H1 (cell line): ENCODE measurements around the gene SEZ6. TPM values are rescaled to one million over a fixed set of nuclear protein-coding genes. Genes with fewer than 3 reads are reported as not detected.

Experiments used
- CTCF ChIA-PET: fragments of 300-600 bp; sonication (Branson Sonifier 250); formaldehyde crosslinking; loops from one replicate; lab custom pipeline; 2021; ENCODE audit not compliant: partially characterized antibody; lab: Charles Lee
- POLR2A ChIA-PET: fragments of 300-600 bp; sonication (Branson Sonifier 250); formaldehyde crosslinking; loops from one replicate; lab custom pipeline; 2021; ENCODE audit warnings: inconsistent platforms; ENCODE audit not compliant: partially characterized antibody; lab: Charles Lee
- DNase-seq, 2 experiments: peaks; one replicate each; pipeline versions ENCODE4 v3.0.0 to v3.0.0-alpha.2; 2010 to 2022; ENCODE audit warnings: low spot score in 2 of 2, low read depth in 1 of 2, mixed read lengths in 1 of 2
- FAIRE-seq: peaks from 2 replicates; lab custom pipeline; 2011; peaks lifted over from hg19 to GRCh38; lab: Jason Lieb, UNC
- H2AFZ ChIP-seq: 2 replicates; pipeline ENCODE4 v1.8.1; 2012; ENCODE audit warnings: low read length, inconsistent platforms
- H2AK5ac ChIP-seq: 2 replicates; pipeline ENCODE4 v1.6.1; 2013; ENCODE audit warnings: low read depth, low read length
- H2BK120ac ChIP-seq: replicated peaks from 2 replicates; pipeline ENCODE3; 2013; ENCODE audit warnings: low read depth, low read length, inconsistent platforms
- H2BK12ac ChIP-seq: 2 replicates; pipeline ENCODE4 v1.6.1; 2013; ENCODE audit warnings: low read depth, low read length
- H2BK15ac ChIP-seq: 2 replicates; pipeline ENCODE4 v1.6.1; 2013; ENCODE audit warnings: low read length
- H2BK20ac ChIP-seq: 2 replicates; pipeline ENCODE4 v1.6.1; 2013; ENCODE audit warnings: low read length
- H2BK5ac ChIP-seq: 2 replicates; pipeline ENCODE4 v1.6.1; 2013; ENCODE audit warnings: low read depth, low read length
- H3K14ac ChIP-seq: 2 replicates; pipeline ENCODE4 v1.6.1; 2013; ENCODE audit warnings: inconsistent platforms; ENCODE audit not compliant: insufficient read length
- H3K18ac ChIP-seq: 2 replicates; pipeline ENCODE4 v1.6.1; 2013; ENCODE audit warnings: low read length; ENCODE audit errors: extremely low read depth
- H3K23ac ChIP-seq: 2 replicates; pipeline ENCODE4 v1.6.1; 2013; ENCODE audit warnings: inconsistent platforms; ENCODE audit not compliant: insufficient read length
- H3K23me2 ChIP-seq: 2 replicates; pipeline ENCODE4 v1.6.1; 2013; ENCODE audit warnings: low read depth, low read length
- H3K27ac ChIP-seq: 2 replicates; pipeline ENCODE4 v1.6.1; 2011; ENCODE audit warnings: low read depth, low read length, inconsistent platforms
- H3K27me3 ChIP-seq, 4 experiments: replicated peaks in 1 of 4; 1 replicate in 1 of 4; 2 replicates in 3 of 4; pipeline versions ENCODE4 v1.6.1 to v1.8.1; 2011 to 2013; ENCODE audit warnings: low read length in 3 of 4, mild to moderate bottlenecking in 3 of 4, inconsistent platforms in 2 of 4, mixed read lengths in 2 of 4, moderate library complexity in 1 of 4; ENCODE audit not compliant: control insufficient read depth in 3 of 4, insufficient read depth in 3 of 4; ENCODE audit errors: extremely low read depth in 1 of 4
- H3K36me3 ChIP-seq, 4 experiments: 2 replicates each; pipeline versions ENCODE4 v1.6.1 to v1.8.1; 2011 to 2013; ENCODE audit warnings: mild to moderate bottlenecking in 4 of 4, low read length in 3 of 4, moderate library complexity in 2 of 4, control low read depth in 1 of 4, inconsistent platforms in 1 of 4; ENCODE audit not compliant: insufficient read depth in 4 of 4, control insufficient read depth in 2 of 4
- H3K4ac ChIP-seq: replicated peaks from 2 replicates; pipeline ENCODE3; 2013; ENCODE audit warnings: low read length, low read depth, mixed read lengths, inconsistent platforms; ENCODE audit not compliant: insufficient read length
- H3K4me1 ChIP-seq, 4 experiments: replicated peaks in 1 of 4; 1 replicate in 1 of 4; 2 replicates in 3 of 4; pipeline versions ENCODE4 v1.6.1 to v1.8.1; 2011 to 2013; ENCODE audit warnings: low read length in 3 of 4, inconsistent platforms in 2 of 4, mixed read lengths in 1 of 4; ENCODE audit not compliant: insufficient read depth in 4 of 4, control insufficient read depth in 3 of 4
- H3K4me2 ChIP-seq, 2 experiments: 2 replicates each; pipeline versions ENCODE4 v1.6.1 to v1.8.1; 2011 to 2013; ENCODE audit warnings: low read depth in 2 of 2, low read length in 2 of 2, control low read depth in 1 of 2, inconsistent platforms in 1 of 2, mild to moderate bottlenecking in 1 of 2; ENCODE audit not compliant: insufficient read depth in 1 of 2
- H3K4me3 ChIP-seq, 4 experiments: fragments of 200-600, 300-600 bp in 1 of 4; sonication (generic), shearing (Covaris generic), sonication (Bioruptor Twin) in 1 of 4; 2 replicates each; pipeline versions ENCODE4 v1.5.1 to v1.8.1; 2011 to 2016; ENCODE audit warnings: low read length in 4 of 4, low read depth in 3 of 4, control low read depth in 2 of 4, inconsistent platforms in 2 of 4, mild to moderate bottlenecking in 2 of 4, mixed read lengths in 1 of 4, moderate library complexity in 1 of 4; ENCODE audit not compliant: insufficient read depth in 2 of 4; ENCODE audit errors: extremely low read depth in 1 of 4
- H3K56ac ChIP-seq: replicated peaks from 2 replicates; pipeline ENCODE3; 2013; ENCODE audit warnings: low read depth, mild to moderate bottlenecking, mixed read lengths, low read length, inconsistent platforms; ENCODE audit not compliant: insufficient read length
- H3K79me1 ChIP-seq: 2 replicates; pipeline ENCODE4 v1.6.1; 2013; ENCODE audit warnings: low read depth, low read length, control low read depth
- H3K79me2 ChIP-seq, 2 experiments: 2 replicates each; pipeline versions ENCODE4 v1.6.1 to v1.8.1; 2012 to 2013; ENCODE audit warnings: low read length in 2 of 2, mild to moderate bottlenecking in 2 of 2, inconsistent platforms in 1 of 2; ENCODE audit not compliant: insufficient read depth in 2 of 2, control insufficient read depth in 1 of 2
- H3K9ac ChIP-seq, 4 experiments: replicated peaks in 1 of 4; 1 replicate in 1 of 4; 2 replicates in 3 of 4; pipeline versions ENCODE4 v1.6.1 to v1.8.1; 2011 to 2013; ENCODE audit warnings: low read depth in 3 of 4, low read length in 3 of 4, control low read depth in 2 of 4, mild to moderate bottlenecking in 2 of 4, moderate library complexity in 2 of 4, inconsistent platforms in 1 of 4; ENCODE audit errors: extremely low read depth in 1 of 4
- H3K9me3 ChIP-seq, 2 experiments: 2 replicates each; pipeline versions ENCODE4 v1.6.1 to v1.8.1; 2012 to 2013; ENCODE audit warnings: mild to moderate bottlenecking in 2 of 2, moderate library complexity in 2 of 2, control low read depth in 1 of 2, inconsistent platforms in 1 of 2, low read depth in 1 of 2, low read length in 1 of 2, mixed read lengths in 1 of 2; ENCODE audit not compliant: insufficient read depth in 2 of 2
- H4K20me1 ChIP-seq, 2 experiments: replicated peaks in 1 of 2; 2 replicates each; pipeline versions ENCODE3 to v1.8.1; 2011 to 2013; ENCODE audit warnings: inconsistent platforms in 2 of 2, low read length in 2 of 2, mild to moderate bottlenecking in 1 of 2; ENCODE audit not compliant: insufficient read depth in 2 of 2, control insufficient read depth in 1 of 2
- H4K5ac ChIP-seq: 2 replicates; pipeline ENCODE4 v1.6.1; 2013; ENCODE audit warnings: low read length, low read depth, mixed read lengths, inconsistent platforms; ENCODE audit not compliant: insufficient read length
- H4K8ac ChIP-seq: 2 replicates; pipeline ENCODE4 v1.8.0; 2013; ENCODE audit warnings: mild to moderate bottlenecking, moderate library complexity, low read length, inconsistent platforms; ENCODE audit not compliant: insufficient read depth; ENCODE audit errors: extremely low read depth
- H4K91ac ChIP-seq: replicated peaks from 2 replicates; pipeline ENCODE3; 2013; ENCODE audit warnings: low read length, mixed read lengths, inconsistent platforms; ENCODE audit not compliant: insufficient read length
- CBX5 ChIP-seq: fragments of 300-800, 300-1000 bp; sonication (generic); IDR thresholded peaks from 2 replicates; pipeline ENCODE4 v1.7.1; 2016; ENCODE audit warnings: antibody characterized with exemption, low read length, low read depth
- CREB1 ChIP-seq: IDR thresholded peaks from 2 replicates; pipeline ENCODE4 v1.6.1; 2012; ENCODE audit warnings: inconsistent platforms
- EZH2 ChIP-seq: fragments of 200-600 bp; sonication (generic); IDR thresholded peaks from 2 replicates; pipeline ENCODE4 v1.7.1; 2012; ENCODE audit warnings: low read depth, mild to moderate bottlenecking, moderate library complexity, low read length, inconsistent platforms; ENCODE audit not compliant: severe bottlenecking
- JUN ChIP-seq: IDR thresholded peaks from 2 replicates; pipeline ENCODE4 v1.6.1; 2011; ENCODE audit warnings: low read depth, mild to moderate bottlenecking, improper control_type of control experiment, low read length
- NRF1 ChIP-seq: IDR thresholded peaks from 2 replicates; pipeline ENCODE4 v1.6.1; 2011; ENCODE audit warnings: mild to moderate bottlenecking, low read depth, low read length, improper control_type of control experiment
- POLR2A ChIP-seq, 2 experiments: IDR thresholded peaks; 1 replicate in 1 of 2; 2 replicates in 1 of 2; pipeline ENCODE4 v1.6.1; 2011; ENCODE audit warnings: low read depth in 2 of 2, low read length in 2 of 2, mild to moderate bottlenecking in 2 of 2; ENCODE audit errors: control extremely low read depth in 1 of 2
- RNF2 ChIP-seq: fragments of 200-900, 300-1000 bp; sonication (generic); IDR thresholded peaks from 2 replicates; pipeline ENCODE4 v1.7.1; 2016; ENCODE audit warnings: borderline replicate concordance, low read depth, mild to moderate bottlenecking, antibody characterized with exemption, low read length; ENCODE audit not compliant: poor library complexity, severe bottlenecking; ENCODE audit errors: missing control alignments
- SIN3A ChIP-seq, 2 experiments: IDR thresholded peaks in 1 of 2; conservative IDR thresholded peaks in 1 of 2; 2 replicates each; pipeline ENCODE4 v1.6.1; 2011 to 2012; ENCODE audit warnings: low read length in 2 of 2, improper control_type of control experiment in 1 of 2, low read depth in 1 of 2, mild to moderate bottlenecking in 1 of 2
- TCF12 ChIP-seq: IDR thresholded peaks from 2 replicates; pipeline ENCODE4 v1.6.1; 2011; ENCODE audit warnings: low read depth, mild to moderate bottlenecking, low read length
- WGBS, 2 experiments: shearing (Covaris generic) in 1 of 2; methylation state at CpG; one replicate each; pipeline versions ENCODE4 v1.1.6 to v1.1.7; 2013 to 2015; ENCODE audit warnings: low lambda C conversion rate in 2 of 2, mixed read lengths in 2 of 2, inconsistent platforms in 1 of 2, low coverage in 1 of 2, missing lambda C conversion rate in 1 of 2; ENCODE audit not compliant: insufficient replicate concordance in 2 of 2, insufficient coverage in 1 of 2, insufficient read length in 1 of 2; ENCODE audit errors: extremely low coverage in 1 of 2, missing lambda C conversion rate in 1 of 2; 5-methylcytosine and 5-hydroxymethylcytosine counted together
- polyA plus RNA-seq, 7 experiments: library from polyadenylated mRNA; depleted of rRNA in 3 of 7; stranded (reverse) in 5 of 7; unstranded in 2 of 7; fragments of >200 nt in 5 of 7; fragments of 200-250 nt in 2 of 7; gene quantifications; 1 replicate in 5 of 7; 2 replicates in 1 of 7; 4 replicates in 1 of 7; pipeline versions ENCODE4 v1.2.1 to v1.2.3, GENCODE V29; 2011 to 2013; ENCODE audit warnings: missing spikeins in 2 of 7, mixed read lengths in 2 of 7
- total RNA-seq: library from RNA; stranded (reverse); fragmentation: NEBNext Ultra II Directional; extraction: Animal tissue kit (Norgen Biotek cat#: 25700); gene quantifications from 2 replicates; pipeline ENCODE4 v1.2.1, GENCODE V29; 2021

SEZ6 gene
- total and polyA plus RNA-seq, 2 of the 8 experiments (the other 6 are each of a cell fraction or from before 2014, with no cell fraction given), result 6.9 to 16.1 TPM

- no peak overlapping the region for H3K18ac ChIP-seq
- no peak overlapping the region for H2BK12ac ChIP-seq
- CTCF ChIA-PET, result interaction anchor here (0.7 to 16.4 kb wide), 12 partner anchors 8 to 200 kb away, joined by 3 to 123 read pairs (median 4); partner anchors contain the start of genes DHRS13 and TLCD1
- 85% methylated on average over 5 of the region's 5 CpGs; no CpG with 5 or more reads in 1 of the 2 experiments for WGBS, 2 experiments
- H2BK20ac ChIP-seq, result no peak overlapping the region
- H3K23ac ChIP-seq, result no peak overlapping the region
- H4K8ac ChIP-seq, result no peak overlapping the region
- no peak for DNase-seq
- H3K9ac ChIP-seq, result no peak overlapping the region
- H3K4me3 ChIP-seq, result no peak overlapping the region
- no peak overlapping the region for H2BK15ac ChIP-seq
- H3K79me1 ChIP-seq, result no peaks in the 10 kb centered on the region
- TF ChIP-seq EZH2 (no peak), CBX5 (no peak), JUN (no peak), NRF1 (no peak), TCF12 (no peak), CREB1 (no peak), POLR2A (IDR thresholded peaks at IDR 0.05; ENCODE audit: control extremely low read depth in 1 of 2, low read depth in 2 of 2, low read length in 2 of 2) (no peak), RNF2 (no peak), SIN3A (conservative IDR thresholded peaks at IDR 0.05 in 1 of 2, IDR thresholded peaks at IDR 0.05 in 1 of 2; ENCODE audit: low read depth in 1 of 2, low read length in 2 of 2) (no peak)
- no peak overlapping the region for H3K4me2 ChIP-seq
- H3K56ac ChIP-seq, result no peak overlapping the region
- POLR2A ChIA-PET, result interaction anchor here (1.0 to 2.4 kb wide), 9 partner anchors 8 to 197 kb away, joined by 3 to 7 read pairs (median 4); partner anchors contain the start of gene RPL23A
- H3K27ac ChIP-seq, result no peak overlapping the region
- no peak overlapping the region for H3K14ac ChIP-seq
- no peak for FAIRE-seq
- no peak overlapping the region for H2AFZ ChIP-seq
- H3K79me2 ChIP-seq, result 0 out of 4 replicates have a peak, but pooled peaks cover 0 to 2% of the 10 kb centered on the region in 2 experiments
- H3K27me3 ChIP-seq, result no peaks in the 10 kb centered on the region
- H3K9me3 ChIP-seq, result no peaks in the 10 kb centered on the region
- no peak overlapping the region for H2BK5ac ChIP-seq
- no peak overlapping the region for H4K91ac ChIP-seq
- H3K23me2 ChIP-seq, result no peaks in the 10 kb centered on the region
- H3K4ac ChIP-seq, result no peak overlapping the region
- H4K5ac ChIP-seq, result no peak overlapping the region
- no peaks in the 10 kb centered on the region for H3K4me1 ChIP-seq
- no peak overlapping the region for H2AK5ac ChIP-seq
- H4K20me1 ChIP-seq, result peaks cover 2 to 14% of the 10 kb centered on the region in 2 experiments
- H3K36me3 ChIP-seq, result peaks cover 38 to 87% (median 81%) of the 10 kb centered on the region in 4 experiments
- no peak overlapping the region for H2BK120ac ChIP-seq
These were observed 88.4 kb downstream of the SEZ6 start for GRCh38 chr17:28917465-28917864.
